HepG2 (cell line): Measurements from ENCODE around the gene KAZN. TPM values are rescaled to one million over a fixed set of nuclear protein-coding genes. Genes with fewer than 3 reads are reported as not detected.

Experiments
- AKAP8 ChIP-seq: sonication (generic); formaldehyde crosslinking; IDR thresholded peaks from 2 replicates; pipeline ENCODE4 v1.5.1; 2020; ENCODE audit warnings: mild to moderate bottlenecking, missing genetic modification reagents
- CBX1 ChIP-seq: IDR thresholded peaks from one replicate; pipeline ENCODE4 v1.6.1; 2016; ENCODE audit warnings: antibody characterized with exemption, low read depth
- CCAR2 ChIP-seq: fragments of 200-400 bp; formaldehyde crosslinking; optimal IDR thresholded peaks from 2 replicates; pipeline ENCODE3; 2018; ENCODE audit warnings: low read depth, mild to moderate bottlenecking, low read length, moderate library complexity
- CREM ChIP-seq, 2 experiments: sonication (generic) in 1 of 2; formaldehyde crosslinking in 1 of 2; IDR thresholded peaks; 2 replicates each; pipeline versions ENCODE4 v1.4.0 to v1.6.1; 2016 to 2020; ENCODE audit warnings: antibody characterized with exemption in 1 of 2, mild to moderate bottlenecking in 1 of 2, missing genetic modification reagents in 1 of 2
- CTCF ChIP-seq: sonication (generic); formaldehyde crosslinking; IDR thresholded peaks from 2 replicates; pipeline ENCODE4 v1.5.0; 2020; ENCODE audit warnings: mild to moderate bottlenecking, missing genetic modification reagents, moderate library complexity
- ETV5 ChIP-seq: IDR thresholded peaks from 2 replicates; pipeline ENCODE4 v1.6.1; 2018; ENCODE audit warnings: missing biosample characterization, missing genetic modification reagents, inconsistent platforms, borderline replicate concordance
- MATR3 ChIP-seq: sonication (generic); formaldehyde crosslinking; IDR thresholded peaks from 2 replicates; pipeline ENCODE4 v1.4.0; 2020; ENCODE audit warnings: missing genetic modification reagents
- PBX3 ChIP-seq: sonication (generic); formaldehyde crosslinking; IDR thresholded peaks from 2 replicates; pipeline ENCODE4 v1.8.1; 2023; ENCODE audit warnings: missing genetic modification reagents, inconsistent platforms, borderline replicate concordance
- PRDM4 ChIP-seq: sonication (generic); formaldehyde crosslinking; IDR thresholded peaks from 2 replicates; pipeline ENCODE4 v1.9.0; 2021; ENCODE audit warnings: missing genetic modification reagents, borderline replicate concordance
- ZBTB4 ChIP-seq: sonication (generic); formaldehyde crosslinking; IDR thresholded peaks from 2 replicates; pipeline ENCODE4 v1.4.0; 2020; ENCODE audit warnings: missing genetic modification reagents, mild to moderate bottlenecking, borderline replicate concordance
- ZNF24 ChIP-seq: fragments of 450-650 bp; IDR thresholded peaks from 2 replicates; pipeline ENCODE4 v1.6.1; 2017; ENCODE audit warnings: antibody characterized with exemption, mild to moderate bottlenecking
- ZNF280D ChIP-seq: sonication (generic); formaldehyde crosslinking; IDR thresholded peaks from 2 replicates; pipeline ENCODE4 v1.5.1; 2020; ENCODE audit warnings: mild to moderate bottlenecking, missing genetic modification reagents
- ZNF546 ChIP-seq: sonication (generic); formaldehyde crosslinking; conservative IDR thresholded peaks from 2 replicates; pipeline ENCODE4 v1.8.1; 2023; ENCODE audit warnings: mild to moderate bottlenecking, missing genetic modification reagents
- ZNF557 ChIP-seq: sonication (generic); formaldehyde crosslinking; IDR thresholded peaks from 2 replicates; pipeline ENCODE4 v1.4.0; 2020; ENCODE audit warnings: missing genetic modification reagents
- ZNF720 ChIP-seq: sonication (generic); formaldehyde crosslinking; IDR thresholded peaks from 2 replicates; pipeline ENCODE4 v1.4.0; 2020; ENCODE audit warnings: missing genetic modification reagents
- ZNF737 ChIP-seq: sonication (generic); formaldehyde crosslinking; IDR thresholded peaks from 2 replicates; pipeline ENCODE4 v1.5.0; 2020; ENCODE audit warnings: missing genetic modification reagents, mild to moderate bottlenecking, borderline replicate concordance
- polyA plus RNA-seq, 8 experiments: library from polyadenylated mRNA; depleted of rRNA in 3 of 8; stranded (reverse) in 7 of 8; unstranded in 1 of 8; fragments of >200 nt; fragmentation: Illumina TruSeq in 4 of 8; extraction: Trizol in 4 of 8; gene quantifications; 2 replicates each; pipeline versions ENCODE4 v1.2.1 to v1.2.3, GENCODE V29; 2011 to 2016; ENCODE audit warnings: low read depth in 4 of 8, missing spikeins in 1 of 8, mixed read lengths in 1 of 8; ENCODE audit not compliant: insufficient read depth in 1 of 8
- total RNA-seq, 5 experiments: library from RNA; depleted of rRNA; stranded (reverse); fragments of >200 nt; fragmentation: Illumina TruSeq; extraction: Trizol; gene quantifications; 2 replicates each; pipeline ENCODE4 v1.2.3, GENCODE V29; 2016; ENCODE audit warnings: low read depth in 1 of 5

The KAZN gene
- total and polyA plus RNA-seq, 2 of the 13 experiments (the other 11 are each of a cell fraction or from before 2014, with no cell fraction given), result 10.4 to 13.5 TPM

GRCh38 chr1:15020943-15021745 is 422.7 kb downstream of the KAZN start (continued):
- TF ChIP-seq PRDM4 (CRISPR knock-in tag), result no peak
- TF ChIP-seq CBX1, result no peak
- TF ChIP-seq CTCF (CRISPR knock-in tag), result peak; percentile 77
- TF ChIP-seq ZBTB4 (CRISPR knock-in tag), result no peak
- no peak for TF ChIP-seq MATR3 (CRISPR knock-in tag)
- no peak for TF ChIP-seq ZNF737 (CRISPR knock-in tag)
- no peak for TF ChIP-seq ZNF546
- TF ChIP-seq ETV5 (CRISPR knock-in tag), result peak; percentile 70; the same call in 1 of the 2 replicates
- no peak for TF ChIP-seq ZNF557
- TF ChIP-seq ZNF280D (CRISPR knock-in tag), result no peak
- no peak; the same call in 1 of the 2 replicates for TF ChIP-seq CREM (IDR thresholded peaks at IDR 0.05)
- TF ChIP-seq CREM (CRISPR knock-in tag; IDR thresholded peaks at IDR 0.05), result no peak
- 0 out of 2 replicates have a peak, but pooled peaks have one; percentile 78 for TF ChIP-seq AKAP8 (CRISPR knock-in tag)
- peak; percentile 62 for TF ChIP-seq CCAR2
- TF ChIP-seq PBX3, result no peak
- TF ChIP-seq ZNF24, result no peak
- no peak for TF ChIP-seq ZNF720
